ENCODE data around the gene P2RX7.

DNA sequence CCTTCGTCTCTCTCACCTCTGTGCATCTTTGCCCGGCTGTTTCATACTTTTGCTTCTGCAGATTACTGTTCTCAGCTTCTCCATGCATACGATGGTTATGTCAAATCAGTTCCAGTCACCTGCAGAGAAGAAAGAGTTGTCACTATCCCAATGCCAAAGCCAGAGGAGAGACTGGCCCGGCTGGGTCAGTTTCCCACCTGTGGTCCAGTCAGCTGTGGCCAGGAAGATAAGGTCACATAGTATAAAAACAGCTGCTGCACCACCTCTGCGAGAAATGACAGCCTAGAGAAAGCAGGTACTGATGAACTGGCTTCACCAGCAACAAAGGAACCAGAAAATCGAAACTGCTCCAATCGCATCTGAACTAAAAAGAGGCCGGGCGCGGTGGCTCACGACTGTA lies 70.8 kb downstream of the P2RX7 start:
- TF ChIP-seq, protein P1, sequence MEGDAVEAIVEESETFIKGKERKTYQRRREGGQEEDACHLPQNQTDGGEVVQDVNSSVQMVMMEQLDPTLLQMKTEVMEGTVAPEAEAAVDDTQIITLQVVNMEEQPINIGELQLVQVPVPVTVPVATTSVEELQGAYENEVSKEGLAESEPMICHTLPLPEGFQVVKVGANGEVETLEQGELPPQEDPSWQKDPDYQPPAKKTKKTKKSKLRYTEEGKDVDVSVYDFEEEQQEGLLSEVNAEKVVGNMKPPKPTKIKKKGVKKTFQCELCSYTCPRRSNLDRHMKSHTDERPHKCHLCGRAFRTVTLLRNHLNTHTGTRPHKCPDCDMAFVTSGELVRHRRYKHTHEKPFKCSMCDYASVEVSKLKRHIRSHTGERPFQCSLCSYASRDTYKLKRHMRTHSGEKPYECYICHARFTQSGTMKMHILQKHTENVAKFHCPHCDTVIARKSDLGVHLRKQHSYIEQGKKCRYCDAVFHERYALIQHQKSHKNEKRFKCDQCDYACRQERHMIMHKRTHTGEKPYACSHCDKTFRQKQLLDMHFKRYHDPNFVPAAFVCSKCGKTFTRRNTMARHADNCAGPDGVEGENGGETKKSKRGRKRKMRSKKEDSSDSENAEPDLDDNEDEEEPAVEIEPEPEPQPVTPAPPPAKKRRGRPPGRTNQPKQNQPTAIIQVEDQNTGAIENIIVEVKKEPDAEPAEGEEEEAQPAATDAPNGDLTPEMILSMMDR (IDR thresholded peaks at IDR 0.05) = no peak
- no peak for TF ChIP-seq POLR2A (IDR thresholded peaks at IDR 0.05)

Measured in adrenal gland (tissue), 5 donors.